Mucosa of stomach (tissue), 1 donor: ENCODE data around the gene MCF2L2.

Experiments
- H3K27me3 ChIP-seq: one replicate; pipeline ENCODE4 v1.7.0; 2013; ENCODE audit warnings: mild to moderate bottlenecking, low read length; ENCODE audit not compliant: control insufficient read depth, insufficient read depth
- H3K36me3 ChIP-seq: one replicate; pipeline ENCODE4 v1.7.0; 2013; ENCODE audit warnings: low read length; ENCODE audit not compliant: control insufficient read depth, insufficient read depth
- H3K4me1 ChIP-seq: one replicate; pipeline ENCODE4 v1.7.0; 2013; ENCODE audit warnings: mild to moderate bottlenecking, low read length; ENCODE audit not compliant: control insufficient read depth, insufficient read depth
- H3K4me3 ChIP-seq: one replicate; pipeline ENCODE4 v1.7.0; 2013; ENCODE audit warnings: low read length
- H3K9ac ChIP-seq: one replicate; pipeline ENCODE4 v1.7.0; 2013; ENCODE audit warnings: mild to moderate bottlenecking, low read length, moderate library complexity
- H3K9me3 ChIP-seq: one replicate; pipeline ENCODE4 v1.7.0; 2013; ENCODE audit warnings: mild to moderate bottlenecking, low read length, moderate library complexity; ENCODE audit not compliant: control insufficient read depth
- donor health status: Pancreatic carcinoma.

Gene MCF2L2

GRCh38 chr3:183308751-183309150 is 119.7 kb downstream of the MCF2L2 start:
- Histone ChIP-seq H3K4me1 (peaks cover 49% of the 10 kb centered on the region), H3K4me3 (no peak overlapping the region), H3K36me3 (no peaks in the 10 kb centered on the region), H3K27me3 (no peaks in the 10 kb centered on the region), H3K9ac (no peak overlapping the region), H3K9me3 (no peaks in the 10 kb centered on the region)

DNA sequence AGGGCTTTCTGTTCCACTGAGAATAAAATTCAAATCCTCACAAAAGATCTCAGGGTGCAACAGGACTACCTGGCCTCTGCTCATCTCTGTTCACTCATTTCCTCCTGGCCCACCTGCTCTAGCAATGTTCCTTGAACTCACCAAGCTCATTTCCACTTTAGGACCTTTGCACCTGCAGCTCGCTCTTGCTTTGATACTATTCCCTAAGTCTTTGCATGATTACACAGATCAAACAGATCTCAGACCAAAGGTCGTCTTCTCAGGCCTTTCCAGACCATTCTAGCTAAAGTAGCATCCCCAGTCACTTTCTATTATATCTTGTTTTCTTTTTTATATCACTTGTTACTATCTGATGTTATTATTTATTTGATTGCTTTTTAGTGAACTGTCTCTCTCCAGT is 120.7 kb downstream of the MCF2L2 start:
- peak overlapping the region; percentile 20 for H3K4me3 ChIP-seq
- no peaks in the 10 kb centered on the region for H3K9me3 ChIP-seq
- H3K9ac ChIP-seq: no peak overlapping the region
- peaks cover 57% of the 10 kb centered on the region for H3K4me1 ChIP-seq
- H3K36me3 ChIP-seq: no peaks in the 10 kb centered on the region
- no peaks in the 10 kb centered on the region for H3K27me3 ChIP-seq

DNA sequence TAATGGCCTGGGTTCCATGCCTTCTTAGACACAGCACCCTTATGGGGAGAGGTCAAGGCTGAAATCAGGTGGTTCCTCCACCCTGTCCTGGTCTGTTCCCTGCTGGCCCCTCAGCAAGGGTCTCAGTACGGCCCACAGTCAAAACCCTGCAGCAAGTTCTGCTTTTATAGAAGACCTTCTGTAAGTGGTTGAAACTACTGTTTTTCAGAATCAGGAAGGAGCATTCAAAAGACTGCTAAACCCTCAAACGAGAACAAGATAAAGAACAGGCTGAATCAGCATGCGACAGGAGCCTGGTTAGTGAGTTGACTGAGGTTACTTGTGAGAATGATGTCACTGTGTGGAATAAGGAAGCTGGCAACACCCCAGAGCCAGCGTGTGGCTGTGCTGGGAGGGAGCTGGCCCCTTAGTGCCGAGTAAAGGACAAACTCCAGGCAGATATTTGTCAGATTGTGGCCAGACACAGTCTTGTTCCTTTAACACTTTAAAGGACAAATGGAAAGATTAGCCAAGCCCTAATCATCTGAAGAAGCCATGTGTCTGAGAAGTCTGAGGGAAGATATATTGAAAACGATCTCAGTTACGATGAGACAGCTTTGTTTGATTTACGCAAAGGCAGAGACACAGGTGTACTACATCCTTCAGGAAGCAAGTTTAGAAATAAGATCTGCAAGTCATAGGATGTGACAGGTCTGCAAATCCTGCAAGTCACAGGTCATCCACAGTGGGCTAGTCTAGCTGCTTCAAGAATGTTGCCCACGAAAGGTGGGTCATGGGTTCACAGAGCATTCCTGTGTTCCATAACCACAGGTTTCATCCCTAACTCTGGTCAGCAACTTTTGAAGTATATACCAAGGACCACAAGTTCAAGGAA is 121.4 kb downstream of the MCF2L2 start:
- Histone ChIP-seq H3K9me3 (no peaks in the 10 kb centered on the region), H3K27me3 (no peaks in the 10 kb centered on the region), H3K9ac (peak overlapping the region; percentile 65), H3K36me3 (no peaks in the 10 kb centered on the region), H3K4me3 (peak overlapping the region; percentile 20), H3K4me1 (peaks cover 63% of the 10 kb centered on the region)

DNA sequence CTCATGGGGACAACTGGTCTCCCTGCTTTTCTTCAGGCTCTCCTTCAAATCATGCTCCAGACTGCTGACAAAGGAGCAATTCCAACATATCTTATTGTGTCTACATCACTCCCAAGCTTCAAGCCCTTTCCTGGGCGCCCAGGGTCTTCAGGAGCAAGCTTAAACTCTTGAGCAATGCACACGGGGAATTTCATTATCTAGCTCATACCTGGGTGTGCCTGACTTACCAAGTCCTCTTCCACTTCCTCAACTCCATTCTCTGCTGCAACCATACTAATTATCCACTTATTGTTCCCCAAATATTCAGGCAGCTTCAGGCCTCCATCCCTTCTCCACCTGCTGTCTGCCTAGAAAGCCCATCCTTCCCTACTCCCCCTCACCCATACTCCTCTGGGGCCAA is 124.7 kb downstream of the MCF2L2 start:
- Histone ChIP-seq H3K36me3 (no peaks in the 10 kb centered on the region), H3K4me1 (peaks cover 56% of the 10 kb centered on the region), H3K9me3 (no peaks in the 10 kb centered on the region), H3K9ac (no peak overlapping the region), H3K4me3 (no peak overlapping the region), H3K27me3 (no peaks in the 10 kb centered on the region)

- Histone ChIP-seq H3K4me3 (no peak overlapping the region), H3K9me3 (no peaks in the 10 kb centered on the region), H3K9ac (no peak overlapping the region), H3K27me3 (no peaks in the 10 kb centered on the region), H3K4me1 (peaks cover 42% of the 10 kb centered on the region), H3K36me3 (no peaks in the 10 kb centered on the region)
These were observed 126.4 kb downstream of the MCF2L2 start for GRCh38 chr3:183301937-183302580.

DNA sequence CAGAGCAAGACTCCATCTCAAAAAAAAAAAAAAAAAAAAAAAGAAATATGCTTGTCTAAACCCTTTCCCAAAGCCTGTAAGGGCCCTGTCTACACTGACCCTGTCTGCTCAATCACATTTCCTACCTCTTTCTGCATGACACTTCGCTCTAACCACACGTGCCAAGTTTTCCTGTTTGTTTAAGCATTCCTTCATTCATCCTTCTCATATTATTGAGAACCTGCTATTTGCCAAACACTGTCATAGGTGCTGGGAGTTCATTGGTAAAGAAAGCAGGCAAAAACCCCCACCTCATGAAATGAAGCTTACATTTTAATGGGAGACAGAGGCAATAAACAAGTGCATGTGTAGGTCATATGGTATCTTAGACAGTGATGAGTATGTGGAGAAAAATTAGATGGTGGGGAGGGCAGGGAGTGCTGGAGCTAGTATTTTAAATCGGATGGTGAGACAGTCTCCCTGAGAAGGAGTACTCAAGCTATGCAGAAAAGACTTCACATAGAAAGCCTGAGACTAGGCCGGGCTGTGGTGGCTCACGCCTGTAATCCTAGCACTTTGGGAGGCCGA is 127.3 kb downstream of the MCF2L2 start:
- Histone ChIP-seq H3K9me3 (no peaks in the 10 kb centered on the region), H3K9ac (no peak overlapping the region), H3K4me3 (no peak overlapping the region), H3K4me1 (peaks cover 32% of the 10 kb centered on the region), H3K27me3 (no peaks in the 10 kb centered on the region), H3K36me3 (no peaks in the 10 kb centered on the region)

GRCh38 chr3:183299976-183300375 is 128.4 kb downstream of the MCF2L2 start:
- no peak overlapping the region for H3K9ac ChIP-seq
- H3K4me1 ChIP-seq: peaks cover 27% of the 10 kb centered on the region
- no peaks in the 10 kb centered on the region for H3K9me3 ChIP-seq
- H3K4me3 ChIP-seq: no peak overlapping the region
- no peaks in the 10 kb centered on the region for H3K27me3 ChIP-seq
- no peaks in the 10 kb centered on the region for H3K36me3 ChIP-seq

GRCh38 chr3:183298701-183299153 is 129.7 kb downstream of the MCF2L2 start:
- H3K9ac ChIP-seq: no peak overlapping the region
- peaks cover 16% of the 10 kb centered on the region for H3K4me1 ChIP-seq

GRCh38 chr3:183296944-183297343 is 131.5 kb downstream of the MCF2L2 start:
- Histone ChIP-seq H3K36me3 (no peaks in the 10 kb centered on the region), H3K27me3 (no peaks in the 10 kb centered on the region)

More at GRCh38 chr3:183298701-183299153, 129.7 kb downstream of the MCF2L2 start:
- Histone ChIP-seq H3K9me3 (no peaks in the 10 kb centered on the region), H3K4me3 (no peak overlapping the region), H3K27me3 (no peaks in the 10 kb centered on the region), H3K36me3 (no peaks in the 10 kb centered on the region)

DNA sequence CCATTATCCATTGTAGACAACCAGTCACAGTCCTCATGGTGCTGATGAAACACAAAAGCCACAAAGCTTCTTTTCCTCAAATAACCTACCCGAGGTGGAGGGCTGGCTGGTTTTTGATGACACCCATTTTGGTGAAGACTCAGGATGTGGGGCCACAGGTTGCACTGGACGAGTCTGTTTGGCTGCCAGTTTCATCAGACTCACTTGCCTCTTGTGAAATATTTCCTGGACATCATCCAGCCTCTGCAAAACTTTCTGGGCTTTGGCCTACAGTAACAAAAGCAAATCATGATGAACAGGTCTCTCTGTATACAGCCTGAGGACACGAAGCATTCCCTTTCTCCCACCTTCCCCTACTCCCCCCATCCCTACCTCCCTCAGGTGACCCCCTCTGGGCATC is 133.2 kb downstream of the MCF2L2 start:
- no peaks in the 10 kb centered on the region for H3K4me1 ChIP-seq
- H3K9me3 ChIP-seq: no peaks in the 10 kb centered on the region
- H3K9ac ChIP-seq: no peak overlapping the region
- H3K36me3 ChIP-seq: no peaks in the 10 kb centered on the region
- H3K4me3 ChIP-seq: no peak overlapping the region
- H3K27me3 ChIP-seq: no peaks in the 10 kb centered on the region

More at GRCh38 chr3:183296944-183297343, 131.5 kb downstream of the MCF2L2 start:
- no peak overlapping the region for H3K9ac ChIP-seq
- peaks cover 2% of the 10 kb centered on the region for H3K4me1 ChIP-seq
- H3K9me3 ChIP-seq: no peaks in the 10 kb centered on the region
- H3K4me3 ChIP-seq: no peak overlapping the region

GRCh38 chr3:183293966-183294365 is 134.5 kb downstream of the MCF2L2 start:
- no peaks in the 10 kb centered on the region for H3K9me3 ChIP-seq
- no peaks in the 10 kb centered on the region for H3K4me1 ChIP-seq
- no peak overlapping the region for H3K9ac ChIP-seq
- H3K27me3 ChIP-seq: no peaks in the 10 kb centered on the region
- no peak overlapping the region for H3K4me3 ChIP-seq
- H3K36me3 ChIP-seq: no peaks in the 10 kb centered on the region

DNA sequence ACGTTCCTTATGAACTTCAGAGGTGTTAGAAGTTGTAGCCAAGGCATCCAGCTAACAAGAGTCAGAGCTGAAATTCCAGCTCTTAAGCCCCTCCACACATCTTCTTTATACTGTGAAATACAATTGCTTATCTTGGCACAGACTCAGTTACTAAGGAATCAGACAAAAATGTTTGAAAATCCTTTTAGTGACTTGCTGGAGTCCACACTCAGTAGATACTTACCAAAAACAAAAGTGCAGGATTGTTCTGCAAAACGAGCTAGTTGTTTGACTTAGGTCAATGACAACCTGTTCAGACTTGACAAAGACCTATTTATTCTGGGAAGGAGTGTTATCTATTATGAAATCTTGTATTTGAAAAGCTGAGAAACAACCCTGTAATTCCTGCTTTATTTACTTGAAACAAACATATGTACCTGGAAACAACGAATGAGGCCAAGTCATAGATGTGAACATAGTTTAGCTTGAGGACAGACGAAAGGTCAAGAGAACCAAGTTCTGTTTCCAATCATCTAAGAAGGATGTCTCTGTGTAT is 136.9 kb downstream of the MCF2L2 start:
- Histone ChIP-seq H3K4me3 (no peak overlapping the region), H3K9ac (no peak overlapping the region), H3K36me3 (no peaks in the 10 kb centered on the region), H3K9me3 (no peaks in the 10 kb centered on the region), H3K27me3 (no peaks in the 10 kb centered on the region), H3K4me1 (peaks cover 4% of the 10 kb centered on the region)
